Measurements from ENCODE around the gene FER1L5. TPM values are rescaled to one million over a fixed set of nuclear protein-coding genes. Genes with fewer than 3 reads are reported as not detected.

Gene FER1L5
- total RNA-seq, 1 experiment from 2014 or later: not detected

GRCh38 chr2:96729748-96730147 is 87.2 kb downstream of the FER1L5 start:
- in situ Hi-C loops (cut with HindIII; ENCODE audit: low sequenced_read_pairs): no loop called here
- no peak for DNase-seq (ENCODE audit: low spot score)

DNA sequence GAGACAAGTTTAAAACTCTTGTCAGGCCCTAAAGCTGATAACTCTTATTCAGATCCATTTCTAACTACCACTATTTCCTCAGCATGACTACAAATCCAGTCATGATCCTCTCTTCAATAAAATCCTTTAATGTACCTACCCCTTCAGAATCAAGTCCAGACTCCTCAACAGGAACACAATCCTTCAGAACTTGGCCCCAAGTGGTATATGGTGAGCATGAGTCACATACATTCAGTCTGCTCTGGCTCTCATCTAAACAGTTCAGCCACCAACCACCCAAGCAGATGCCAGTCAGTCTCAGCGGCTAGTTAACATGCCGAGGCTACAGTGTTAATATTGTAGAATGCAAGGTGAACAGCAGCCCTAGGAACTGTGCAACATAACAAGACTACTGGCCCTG is 87.6 kb downstream of the FER1L5 start:
- in situ Hi-C loops (cut with HindIII; ENCODE audit: low sequenced_read_pairs): no loop called here
- DNase-seq (ENCODE audit: low spot score): no peak

- in situ Hi-C loops (cut with HindIII; ENCODE audit: low sequenced_read_pairs): no loop called here
- DNase-seq (ENCODE audit: low spot score): no peak
Observed at GRCh38 chr2:96733931-96734330, 91.4 kb downstream of the FER1L5 start.

GRCh38 chr2:96734880-96735583 is 92.5 kb downstream of the FER1L5 start:
- in situ Hi-C loops (cut with HindIII; ENCODE audit: low sequenced_read_pairs): no loop called here

GRCh38 chr2:96737251-96737650 is 94.7 kb downstream of the FER1L5 start:
- no peak for DNase-seq (ENCODE audit: low spot score)
- in situ Hi-C loops (cut with HindIII; ENCODE audit: low sequenced_read_pairs): no loop called here

More at GRCh38 chr2:96734880-96735583, 92.5 kb downstream of the FER1L5 start:
- DNase-seq (ENCODE audit: low spot score): peak; percentile 53

GRCh38 chr2:96737831-96738230 is 95.3 kb downstream of the FER1L5 start:
- no peak for DNase-seq (ENCODE audit: low spot score)
- in situ Hi-C loops (cut with HindIII; ENCODE audit: low sequenced_read_pairs): no loop called here

- no peak for DNase-seq (ENCODE audit: low spot score)
- in situ Hi-C loops (cut with HindIII; ENCODE audit: low sequenced_read_pairs): no loop called here
Observed at GRCh38 chr2:96739076-96739632, 96.6 kb downstream of the FER1L5 start.

GRCh38 chr2:96739633-96740428 is 97.3 kb downstream of the FER1L5 start, which contains the start of gene LMAN2L:
Gene LMAN2L (minus strand): TSS chr2:96740064. CDS start chr2:96740040, 24 bp downstream.
- peak; percentile 100 for DNase-seq (ENCODE audit: low spot score)
- in situ Hi-C loops (cut with HindIII; ENCODE audit: low sequenced_read_pairs): no loop called here

DNA sequence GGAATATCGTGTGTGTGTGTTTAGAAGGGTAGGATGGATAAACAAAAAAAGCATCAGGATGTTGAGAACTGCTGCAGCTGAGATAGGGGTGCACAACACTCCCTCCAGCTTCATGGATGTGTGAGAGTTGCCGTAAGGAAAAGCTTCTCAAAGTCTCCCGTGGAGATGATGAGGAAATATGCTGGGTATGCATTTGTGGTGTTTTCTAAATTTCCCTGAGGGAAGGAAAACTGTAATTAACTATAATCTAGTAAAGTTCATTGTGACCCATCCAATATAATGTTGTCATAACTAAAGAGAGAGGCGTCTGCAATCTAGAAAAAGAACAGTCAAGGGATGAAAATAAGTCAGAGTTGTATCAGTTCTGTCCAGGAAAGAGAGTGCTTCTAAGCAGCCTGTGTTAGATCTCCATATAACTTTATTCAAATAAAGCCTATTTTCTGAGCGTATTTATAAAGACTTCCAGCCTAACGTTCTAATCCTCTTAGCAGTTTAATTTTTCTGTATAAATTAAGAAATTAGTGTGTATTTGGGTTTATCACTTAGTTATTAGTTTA is 104.6 kb downstream of the FER1L5 start:
- DNase-seq (ENCODE audit: low spot score): no peak
- in situ Hi-C loops (cut with HindIII; ENCODE audit: low sequenced_read_pairs): no loop called here

GRCh38 chr2:96751800-96752199 is 109.2 kb downstream of the FER1L5 start:
- in situ Hi-C loops (cut with HindIII; ENCODE audit: low sequenced_read_pairs): no loop called here
- no peak for DNase-seq (ENCODE audit: low spot score)

DNA sequence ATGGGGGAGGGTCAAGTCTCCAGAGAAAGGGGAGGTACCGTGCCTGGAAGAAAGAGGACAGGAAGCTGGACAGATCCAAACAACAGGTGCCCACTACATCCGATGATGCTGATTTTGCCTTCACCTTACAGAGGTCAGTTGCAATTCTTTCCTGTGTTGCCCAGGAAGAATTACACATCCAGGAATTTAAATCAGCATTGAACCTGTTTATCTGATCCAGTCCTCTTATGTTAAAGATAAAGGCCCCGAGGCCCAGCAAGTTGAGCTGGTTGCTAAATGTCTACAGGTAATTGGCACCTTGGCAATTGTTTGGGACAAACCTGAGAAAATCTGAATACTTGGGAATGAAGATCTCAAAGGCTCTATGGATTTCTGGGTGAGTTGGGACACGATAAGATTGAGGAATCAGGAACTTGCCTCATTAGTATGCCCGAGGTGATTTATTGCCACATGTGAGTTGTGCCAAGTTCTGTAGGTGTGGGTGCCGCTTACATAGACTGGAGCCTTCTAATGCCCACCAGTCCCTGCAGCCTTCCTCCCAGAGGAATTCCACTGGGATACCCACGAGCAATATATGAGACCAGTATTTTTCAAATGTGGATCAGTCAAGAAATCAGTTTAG is 111.2 kb downstream of the FER1L5 start:
- in situ Hi-C loops (cut with HindIII; ENCODE audit: low sequenced_read_pairs): no loop called here
- no peak for DNase-seq (ENCODE audit: low spot score)

DNA sequence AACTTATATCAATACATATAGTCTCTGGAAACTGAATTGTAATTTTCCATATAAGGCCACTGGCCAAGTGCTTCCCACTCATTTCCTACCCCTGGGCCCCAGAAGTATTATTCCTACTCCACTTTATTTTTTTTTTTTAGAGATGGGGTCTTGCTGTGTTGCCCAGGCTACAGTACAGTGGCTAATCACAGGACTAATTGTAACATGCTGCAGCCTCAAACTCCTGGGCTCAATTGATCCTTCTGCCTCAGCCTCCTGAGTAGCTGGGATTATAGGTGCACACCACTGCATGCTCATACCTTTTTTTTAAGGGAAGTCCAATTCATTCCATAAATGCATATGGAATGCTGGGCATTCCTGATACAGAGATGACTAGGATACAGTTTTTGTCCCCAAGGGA is 111.8 kb downstream of the FER1L5 start:
- no peak for DNase-seq (ENCODE audit: low spot score)
- in situ Hi-C loops (cut with HindIII; ENCODE audit: low sequenced_read_pairs): no loop called here

Other genes starting within 250 kb of the FER1L5 start
- gene NEURL3, start 137.4 kb upstream of the FER1L5 start, total RNA-seq (2014; rRNA removed; shearing (Covaris generic)): not detected in 2 replicates
- 7.6 and 8.6 TPM in 2 replicates for gene ARID5A, start 106.0 kb upstream of the FER1L5 start, total RNA-seq (2014; rRNA removed; shearing (Covaris generic))
- gene KANSL3, start 4.5 kb upstream of the FER1L5 start, total RNA-seq (2014; rRNA removed; shearing (Covaris generic)): 17.7 and 33.5 TPM in 2 replicates
- gene LMAN2L, start 97.3 kb downstream of the FER1L5 start, total RNA-seq (2014; rRNA removed; shearing (Covaris generic)): 31.8 and 75.0 TPM in 2 replicates
- 6.2 and 7.6 TPM in 2 replicates for gene CNNM4, start 118.1 kb downstream of the FER1L5 start, total RNA-seq (2014; rRNA removed; shearing (Covaris generic))
- 15.9 and 16.6 TPM in 2 replicates for gene CNNM3, start 173.5 kb downstream of the FER1L5 start, total RNA-seq (2014; rRNA removed; shearing (Covaris generic))
- gene ANKRD23, start 201.3 kb downstream of the FER1L5 start, total RNA-seq (2014; rRNA removed; shearing (Covaris generic)): 2.2 and 3.5 TPM in 2 replicates
- 28.4 and 45.2 TPM in 2 replicates for gene ANKRD39, start 215.3 kb downstream of the FER1L5 start, total RNA-seq (2014; rRNA removed; shearing (Covaris generic))
- 37.9 and 40.6 TPM in 2 replicates for gene SEMA4C, start 227.3 kb downstream of the FER1L5 start, total RNA-seq (2014; rRNA removed; shearing (Covaris generic))

All from G401 (cell line).